Measurements from ENCODE around the gene PSMC3.

DNA sequence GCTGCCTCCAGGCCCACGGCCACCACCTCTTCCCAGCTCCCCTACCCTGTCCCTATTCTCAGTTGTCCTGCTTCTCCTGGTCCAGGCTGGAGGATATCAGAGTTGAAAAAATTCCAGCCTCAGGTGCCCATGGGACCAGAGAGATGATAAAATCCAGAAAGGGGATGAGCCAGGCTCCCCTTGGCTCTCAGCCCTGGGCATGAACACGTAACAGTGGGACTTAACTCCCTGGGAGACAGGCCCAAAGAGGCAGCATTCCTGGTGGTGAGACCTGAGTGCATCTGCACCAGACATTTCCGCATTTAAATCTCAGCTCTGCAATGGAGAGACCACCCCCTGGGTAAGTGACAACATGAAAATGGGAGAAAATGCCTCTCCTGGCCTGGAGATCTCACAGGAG is 28.2 kb downstream of the PSMC3 start:
- TF ChIP-seq, protein P1, sequence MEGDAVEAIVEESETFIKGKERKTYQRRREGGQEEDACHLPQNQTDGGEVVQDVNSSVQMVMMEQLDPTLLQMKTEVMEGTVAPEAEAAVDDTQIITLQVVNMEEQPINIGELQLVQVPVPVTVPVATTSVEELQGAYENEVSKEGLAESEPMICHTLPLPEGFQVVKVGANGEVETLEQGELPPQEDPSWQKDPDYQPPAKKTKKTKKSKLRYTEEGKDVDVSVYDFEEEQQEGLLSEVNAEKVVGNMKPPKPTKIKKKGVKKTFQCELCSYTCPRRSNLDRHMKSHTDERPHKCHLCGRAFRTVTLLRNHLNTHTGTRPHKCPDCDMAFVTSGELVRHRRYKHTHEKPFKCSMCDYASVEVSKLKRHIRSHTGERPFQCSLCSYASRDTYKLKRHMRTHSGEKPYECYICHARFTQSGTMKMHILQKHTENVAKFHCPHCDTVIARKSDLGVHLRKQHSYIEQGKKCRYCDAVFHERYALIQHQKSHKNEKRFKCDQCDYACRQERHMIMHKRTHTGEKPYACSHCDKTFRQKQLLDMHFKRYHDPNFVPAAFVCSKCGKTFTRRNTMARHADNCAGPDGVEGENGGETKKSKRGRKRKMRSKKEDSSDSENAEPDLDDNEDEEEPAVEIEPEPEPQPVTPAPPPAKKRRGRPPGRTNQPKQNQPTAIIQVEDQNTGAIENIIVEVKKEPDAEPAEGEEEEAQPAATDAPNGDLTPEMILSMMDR (IDR thresholded peaks at IDR 0.05; ENCODE audit: insufficient read depth, low read depth, low read length) = no peak
- TF ChIP-seq EZH2 (IDR thresholded peaks at IDR 0.05; ENCODE audit: insufficient read depth, low read length) = no peak

All from astrocyte (in vitro differentiated cells and primary cell).